NCI-H82 (cell line): Measurements from ENCODE around the gene NEURL1B.

Experiments
- DNase-seq: peaks from one replicate; lab custom pipeline; 2025; lab: John Stamatoyannopoulos, UW

Gene NEURL1B

GRCh38 chr5:172678902-172679301 is 37.8 kb downstream of the NEURL1B start:
- DNase-seq, result no peak

GRCh38 chr5:172679628-172680212 is 38.7 kb downstream of the NEURL1B start:
- DNase-seq, result no peak

GRCh38 chr5:172680921-172681320 is 39.9 kb downstream of the NEURL1B start:
- no peak for DNase-seq

- DNase-seq, result no peak
Observed at GRCh38 chr5:172681421-172681820, 40.4 kb downstream of the NEURL1B start.

GRCh38 chr5:172683264-172683644 is 42.2 kb downstream of the NEURL1B start:
- no peak for DNase-seq

GRCh38 chr5:172683645-172684471 is 42.8 kb downstream of the NEURL1B start:
- DNase-seq, result no peak

GRCh38 chr5:172685091-172685490 is 44.0 kb downstream of the NEURL1B start:
- DNase-seq, result no peak

GRCh38 chr5:172686111-172686510 is 45.0 kb downstream of the NEURL1B start:
- no peak for DNase-seq

GRCh38 chr5:172686539-172687390 is 45.7 kb downstream of the NEURL1B start:
- no peak for DNase-seq

GRCh38 chr5:172687940-172688339 is 46.9 kb downstream of the NEURL1B start:
- DNase-seq, result no peak

- DNase-seq, result no peak
Observed at GRCh38 chr5:172688349-172689217, 47.5 kb downstream of the NEURL1B start.

GRCh38 chr5:172689218-172689572 is 48.1 kb downstream of the NEURL1B start:
- no peak for DNase-seq

GRCh38 chr5:172689801-172690200 is 48.7 kb downstream of the NEURL1B start:
- DNase-seq, result no peak

GRCh38 chr5:172690258-172691075 is 49.4 kb downstream of the NEURL1B start:
- no peak for DNase-seq

GRCh38 chr5:172691886-172692285 is 50.8 kb downstream of the NEURL1B start:
- DNase-seq, result no peak

- no peak for DNase-seq
Observed at GRCh38 chr5:172692451-172692850, 51.4 kb downstream of the NEURL1B start.

GRCh38 chr5:172692981-172693380 is 51.9 kb downstream of the NEURL1B start:
- no peak for DNase-seq

- no peak for DNase-seq
Observed at GRCh38 chr5:172694061-172694460, 53.0 kb downstream of the NEURL1B start.

GRCh38 chr5:172694541-172694940 is 53.5 kb downstream of the NEURL1B start:
- no peak for DNase-seq

- no peak for DNase-seq
Observed at GRCh38 chr5:172695232-172696054, 54.4 kb downstream of the NEURL1B start.
